Activated CD8-positive, alpha-beta memory T cell treated with anti-CD3 and anti-CD28 coated beads, Interleukin-2, amount 50 U/mL, for 48 hours (primary cell): ENCODE data around the gene HS6ST1.
"Not testable (repeated sequence)": the region's sequence is repeated elsewhere in the genome, so short reads cannot be mapped to it uniquely, and the experiment has no call there.

Source experiments
- DNase-seq: peaks from one replicate; pipeline ENCODE4 v3.0.0-alpha.2; 2020

Gene HS6ST1

GRCh38 chr2:128321784-128322714, 3.4 kb upstream of the HS6ST1 start:
- peak; percentile 92 for DNase-seq

- peak; percentile 56 for DNase-seq
These were observed 2.5 kb upstream of the HS6ST1 start for GRCh38 chr2:128320906-128321771.

DNA sequence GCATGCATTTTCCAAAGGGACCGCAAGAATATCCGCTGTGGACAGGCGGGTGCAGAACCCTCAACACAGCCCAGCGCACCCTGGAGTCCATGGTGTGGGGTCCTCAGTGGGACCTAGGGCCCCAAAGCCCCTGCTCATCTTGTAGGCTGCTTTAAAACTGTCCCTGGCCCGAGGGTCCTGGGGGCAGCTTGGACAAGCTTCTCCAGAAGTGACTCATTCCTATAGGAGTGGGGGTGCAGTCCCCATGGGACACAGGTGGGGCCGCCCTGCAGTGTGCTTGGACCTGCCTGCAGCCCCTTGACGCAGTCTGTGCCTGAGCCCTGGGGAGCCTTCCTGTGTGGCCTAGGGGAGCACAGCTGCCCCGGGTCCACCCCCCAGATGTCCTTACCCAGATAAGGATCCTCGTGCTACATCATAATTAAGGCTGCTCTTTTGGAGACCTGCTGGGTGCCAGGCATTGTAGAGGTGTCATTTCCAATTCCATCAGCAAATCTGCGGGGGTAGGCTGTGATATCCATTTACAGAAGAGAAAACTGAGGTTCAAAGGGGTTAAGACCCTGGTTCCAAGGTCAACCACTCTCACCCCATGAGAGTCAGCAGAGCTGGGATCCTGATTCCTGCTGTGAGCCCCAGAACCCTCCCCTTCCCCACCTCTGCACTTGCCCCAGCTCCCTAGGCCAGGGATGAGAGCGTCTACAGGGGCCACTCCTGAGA, 1.7 kb upstream of the HS6ST1 start:
- DNase-seq = peak; percentile 51

- peak; percentile 49 for DNase-seq
These were observed 1.0 kb upstream of the HS6ST1 start for GRCh38 chr2:128319631-128320191.

DNA sequence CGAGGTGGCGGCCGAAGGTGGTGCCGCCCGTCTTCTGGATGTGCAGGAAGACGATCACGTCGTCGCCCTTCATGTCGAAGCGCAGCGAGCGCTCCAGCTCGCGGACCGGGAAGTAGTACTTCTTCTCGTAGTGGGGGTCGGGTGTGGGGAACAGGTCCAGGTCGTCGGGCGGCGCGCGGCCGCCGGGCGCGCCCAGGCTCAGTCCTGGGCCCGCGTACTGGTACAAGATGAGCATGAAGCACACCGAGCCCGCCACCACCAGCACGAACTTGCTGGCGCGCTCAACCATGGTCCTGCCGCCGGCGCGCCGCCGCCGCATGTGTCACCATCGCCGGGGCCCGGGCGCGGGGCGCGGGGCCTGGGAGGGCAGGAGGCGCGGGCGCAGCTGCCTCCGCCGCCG, 423 bp downstream of the HS6ST1 start:
- DNase-seq = peak; percentile 64

- DNase-seq = not testable (repeated sequence)
These were observed 806 bp downstream of the HS6ST1 start for GRCh38 chr2:128317899-128318225.

DNA sequence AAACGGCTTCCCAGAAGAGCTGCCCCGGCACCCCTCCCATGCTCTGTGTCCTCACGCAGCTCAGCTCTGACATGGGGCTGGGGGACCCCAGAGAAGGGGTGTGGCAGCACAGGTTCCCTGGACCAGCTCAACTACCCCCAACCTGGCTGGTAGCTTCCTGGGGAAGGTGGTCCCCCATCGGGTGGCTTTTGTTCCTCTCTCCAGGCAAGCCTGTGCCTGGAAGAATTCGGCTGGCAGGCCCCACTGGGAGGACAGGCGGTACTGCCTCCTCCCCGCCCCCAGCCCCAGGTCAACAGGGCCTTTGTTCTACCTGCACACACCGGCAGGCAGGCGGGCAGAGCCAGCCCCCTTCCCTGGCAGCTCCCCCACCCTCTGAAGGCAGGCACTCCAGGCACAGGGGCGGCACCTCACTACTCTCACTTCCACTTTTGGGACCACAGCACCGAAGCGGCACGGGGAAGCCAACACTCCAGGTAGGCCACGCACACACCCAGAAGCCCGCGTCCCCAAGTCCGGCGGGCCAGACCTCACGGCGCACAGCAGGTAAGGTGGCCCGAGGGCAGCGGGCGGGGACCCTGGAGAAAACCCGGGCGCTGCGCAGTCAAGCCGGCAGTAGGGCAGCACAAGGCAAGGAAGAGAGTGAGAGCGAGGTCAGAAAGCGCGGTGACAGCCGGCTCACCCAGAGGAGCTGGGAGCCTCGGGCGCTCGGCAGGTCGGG, 1.3 kb downstream of the HS6ST1 start:
- peak; percentile 64 for DNase-seq

DNA sequence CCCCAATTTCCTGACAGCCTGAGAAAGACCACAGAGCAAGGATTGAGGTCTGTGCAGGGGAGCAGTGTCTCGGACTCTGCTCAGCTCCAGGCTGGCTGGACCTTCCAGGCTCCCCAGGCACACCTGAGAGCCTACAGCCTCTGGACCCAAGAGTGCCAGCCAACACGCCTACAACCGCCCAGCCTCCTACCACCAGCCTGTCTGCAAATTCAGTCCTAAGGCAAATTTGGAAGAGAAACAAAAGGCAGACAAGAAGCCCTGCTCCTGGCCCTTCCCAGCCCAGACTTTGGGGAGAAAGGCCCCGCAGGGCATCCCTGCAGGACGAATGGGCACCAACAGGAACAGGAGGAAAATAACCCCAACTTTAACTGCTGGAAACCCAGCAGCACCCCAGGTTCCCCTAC, 1.9 kb downstream of the HS6ST1 start:
- peak; percentile 52 for DNase-seq

GRCh38 chr2:128315829-128316776, 2.6 kb downstream of the HS6ST1 start:
- DNase-seq = peak; percentile 52

DNA sequence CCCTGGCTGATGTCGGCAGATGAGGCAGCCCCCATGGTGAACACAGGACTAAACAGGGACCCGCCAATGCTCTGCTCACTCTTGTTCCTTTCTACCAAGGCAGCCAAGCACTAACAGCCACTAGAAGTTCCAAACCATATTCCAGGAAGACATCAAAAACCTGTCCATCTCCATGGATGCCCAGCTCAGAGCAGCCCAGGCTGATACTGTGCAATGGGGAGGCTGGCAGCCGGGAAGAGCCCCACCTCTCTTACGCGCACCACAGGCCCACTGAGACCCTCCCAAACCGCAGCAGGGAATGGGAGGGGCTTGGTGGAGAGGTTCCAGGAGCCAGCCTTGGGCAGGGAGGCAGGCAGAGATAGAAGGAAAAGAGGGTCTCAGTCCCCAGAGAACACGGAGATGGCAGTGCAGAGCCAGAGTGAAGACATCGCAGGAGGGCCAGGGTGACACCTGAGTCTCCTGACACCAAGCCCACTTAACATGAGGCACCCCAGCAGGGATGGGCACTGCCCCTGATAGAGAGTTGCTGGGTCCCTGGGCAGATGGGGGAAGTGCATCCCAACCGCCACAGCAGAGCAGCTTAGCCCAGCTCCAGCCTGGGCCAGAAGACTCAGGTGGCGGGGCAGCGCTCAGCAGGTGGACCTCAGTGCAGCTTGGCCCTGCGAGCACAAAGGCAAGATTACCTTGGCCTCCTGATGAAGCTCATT, 3.4 kb downstream of the HS6ST1 start:
- peak; percentile 47 for DNase-seq

- peak; percentile 49 for DNase-seq
These were observed 4.1 kb downstream of the HS6ST1 start for GRCh38 chr2:128314348-128315121.

DNA sequence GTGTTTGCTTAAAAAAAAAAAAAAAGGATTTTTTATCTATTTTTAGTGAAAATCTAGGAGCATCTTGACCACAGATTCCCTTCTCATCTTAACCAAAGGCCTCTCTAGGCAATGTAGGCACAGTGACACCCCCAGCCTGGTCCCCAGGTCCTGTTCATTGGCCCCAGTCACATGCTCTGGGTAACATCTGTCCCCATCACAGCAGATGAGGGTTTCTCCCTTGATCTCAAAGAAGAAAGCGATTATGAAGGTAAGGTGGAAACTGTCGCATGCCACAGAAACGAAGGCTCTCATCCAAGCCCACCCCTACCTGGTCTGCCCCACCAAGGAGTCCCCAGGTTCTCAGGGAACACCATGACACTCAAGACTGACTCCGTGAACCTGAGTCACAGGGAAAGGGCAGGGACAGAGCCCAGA, 4.7 kb downstream of the HS6ST1 start:
- DNase-seq = peak; percentile 45

GRCh38 chr2:128313091-128313836, 5.4 kb downstream of the HS6ST1 start:
- peak; percentile 48 for DNase-seq

DNA sequence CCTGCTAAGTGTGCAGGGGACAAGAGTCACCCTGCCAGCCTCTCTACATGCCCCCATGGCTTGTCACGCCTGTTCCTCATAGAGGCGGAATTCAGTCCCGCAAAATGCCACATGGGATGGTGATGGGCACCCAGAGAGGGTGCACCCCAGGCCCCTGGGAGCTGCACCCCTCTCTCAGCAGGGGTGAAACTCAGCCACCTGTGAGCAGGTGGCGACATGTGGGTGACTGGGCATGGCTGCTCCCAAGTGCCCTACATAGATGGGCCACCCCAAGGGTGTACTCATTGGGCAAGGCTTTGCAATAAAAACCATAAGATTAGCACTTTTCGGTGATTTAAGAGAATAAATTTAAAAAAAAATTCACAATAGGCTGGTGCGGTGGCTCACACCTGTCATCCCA, 6.3 kb downstream of the HS6ST1 start:
- peak; percentile 42 for DNase-seq

DNA sequence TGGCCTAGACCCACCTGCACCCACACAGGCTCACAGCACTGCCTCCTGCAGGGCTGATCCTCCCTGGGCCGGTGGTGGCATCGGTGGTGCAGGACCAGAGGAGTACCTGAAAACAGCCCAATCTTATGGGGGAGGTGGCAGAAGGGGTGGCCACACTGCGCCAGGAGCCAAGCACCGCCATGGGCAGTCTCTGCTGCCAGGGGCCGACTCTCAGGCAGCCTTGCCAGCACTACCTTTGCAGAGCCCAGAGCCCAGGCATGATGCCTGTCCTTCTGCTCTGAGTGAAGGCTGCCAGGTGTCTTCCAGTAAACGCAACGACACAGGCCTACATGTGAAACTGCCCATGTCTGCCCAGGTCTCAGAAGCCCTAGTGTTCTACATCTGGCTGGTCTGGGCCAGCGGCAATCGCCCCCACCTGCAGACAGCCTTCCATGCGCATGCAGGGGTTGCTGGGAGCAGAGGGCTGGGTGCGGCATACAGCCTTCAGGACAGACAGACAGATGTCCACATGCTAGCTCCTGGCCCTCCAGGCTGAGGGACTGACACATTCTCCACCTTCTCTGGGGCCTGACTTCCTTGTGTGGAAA, 6.8 kb downstream of the HS6ST1 start:
- peak; percentile 42 for DNase-seq

GRCh38 chr2:128311216-128311754, 7.4 kb downstream of the HS6ST1 start:
- no peak for DNase-seq

- DNase-seq = peak; percentile 35
These were observed 7.9 kb downstream of the HS6ST1 start for GRCh38 chr2:128310761-128311160.
